HG02973 (cell line): ENCODE measurements around the gene C2CD2.

ENCODE experiments used
- ATAC-seq: cut with Tn5 transposase; IDR thresholded peaks from one replicate; pipeline ENCODE4 v1.9.1; 2021; ENCODE audit warnings: moderate library complexity; ENCODE audit not compliant: unreplicated experiment

The C2CD2 gene

GRCh38 chr21:41848958-41849580 lies 104.7 kb downstream of the C2CD2 start:
- no peak for ATAC-seq

- ATAC-seq = no peak
Observed at GRCh38 chr21:41848533-41848932, 105.3 kb downstream of the C2CD2 start.

GRCh38 chr21:41847066-41847804 lies 106.6 kb downstream of the C2CD2 start:
- no peak for ATAC-seq

- ATAC-seq = no peak
Observed at GRCh38 chr21:41846536-41846935, 107.3 kb downstream of the C2CD2 start.

GRCh38 chr21:41846033-41846317 lies 107.8 kb downstream of the C2CD2 start:
- no peak for ATAC-seq

- ATAC-seq = no peak
Observed at GRCh38 chr21:41845310-41846032, 108.3 kb downstream of the C2CD2 start.

GRCh38 chr21:41843584-41843983 lies 110.2 kb downstream of the C2CD2 start:
- ATAC-seq = no peak

GRCh38 chr21:41840880-41841279 lies 112.9 kb downstream of the C2CD2 start:
- ATAC-seq = no peak

GRCh38 chr21:41839387-41840000 lies 114.3 kb downstream of the C2CD2 start:
- ATAC-seq = no peak

- ATAC-seq = no peak
Observed at GRCh38 chr21:41837756-41838297, 116.0 kb downstream of the C2CD2 start.

GRCh38 chr21:41836166-41837015 lies 117.4 kb downstream of the C2CD2 start:
- ATAC-seq = no peak

- no peak for ATAC-seq
Observed at GRCh38 chr21:41835711-41836154, 118.1 kb downstream of the C2CD2 start.
